H9 (cell line): ENCODE measurements around the gene PTPRN2. TPM values are rescaled to one million over a fixed set of nuclear protein-coding genes. Genes with fewer than 3 reads are reported as not detected.

Experiments used
- DNase-seq: peaks from one replicate; pipeline ENCODE4 v3.0.0-alpha.2; 2017
- H2AFZ ChIP-seq: one replicate; pipeline ENCODE4 v1.6.1; 2013; ENCODE audit warnings: mild to moderate bottlenecking, low read length, control low read depth, moderate library complexity
- H2AK5ac ChIP-seq: 2 replicates; pipeline ENCODE4 v1.6.1; 2013; ENCODE audit warnings: low read length, control low read depth, mixed read lengths; ENCODE audit not compliant: insufficient read length
- H2BK120ac ChIP-seq: one replicate; pipeline ENCODE4 v1.6.1; 2013; ENCODE audit warnings: low read depth, mild to moderate bottlenecking, low read length, control low read depth, inconsistent platforms; ENCODE audit not compliant: poor library complexity, severe bottlenecking
- H2BK12ac ChIP-seq: 2 replicates; pipeline ENCODE4 v1.6.1; 2013; ENCODE audit warnings: low read length, control low read depth, mixed read lengths, low read depth; ENCODE audit not compliant: insufficient read length
- H2BK15ac ChIP-seq: 2 replicates; pipeline ENCODE4 v1.6.1; 2013; ENCODE audit warnings: low read depth, low read length, control low read depth
- H2BK20ac ChIP-seq: one replicate; pipeline ENCODE4 v1.6.1; 2013; ENCODE audit warnings: low read depth, mild to moderate bottlenecking, low read length, control low read depth, inconsistent platforms; ENCODE audit not compliant: poor library complexity, severe bottlenecking
- H2BK5ac ChIP-seq: 2 replicates; pipeline ENCODE4 v1.6.1; 2013; ENCODE audit warnings: low read length, control low read depth, mixed read lengths; ENCODE audit not compliant: insufficient read length
- H3K14ac ChIP-seq: 2 replicates; pipeline ENCODE4 v1.6.1; 2013; ENCODE audit warnings: low read length, control low read depth; ENCODE audit not compliant: insufficient read depth
- H3K18ac ChIP-seq: 2 replicates; pipeline ENCODE4 v1.6.1; 2013; ENCODE audit warnings: low read depth, mild to moderate bottlenecking, mixed read lengths, low read length, control low read depth; ENCODE audit not compliant: insufficient read length
- H3K23ac ChIP-seq: 2 replicates; pipeline ENCODE4 v1.6.1; 2013; ENCODE audit warnings: low read length, control low read depth, mixed read lengths, low read depth; ENCODE audit not compliant: insufficient read length
- H3K23me2 ChIP-seq: 2 replicates; pipeline ENCODE4 v1.6.1; 2013; ENCODE audit warnings: low read depth, mild to moderate bottlenecking, mixed read lengths, low read length, control low read depth; ENCODE audit not compliant: insufficient read length, poor library complexity, severe bottlenecking
- H3K27ac ChIP-seq: 2 replicates; pipeline ENCODE4 v1.5.1; 2013; ENCODE audit warnings: low read length, control low read depth, mixed read lengths, low read depth; ENCODE audit not compliant: insufficient read length
- H3K27me3 ChIP-seq: 2 replicates; pipeline ENCODE4 v1.6.1; 2013; ENCODE audit warnings: low read length, control low read depth, inconsistent platforms; ENCODE audit not compliant: insufficient read depth
- H3K4ac ChIP-seq: 2 replicates; pipeline ENCODE4 v1.6.1; 2013; ENCODE audit warnings: low read depth, mild to moderate bottlenecking, control low read depth, inconsistent platforms, low read length, moderate library complexity
- H3K4me1 ChIP-seq: 2 replicates; pipeline ENCODE4 v1.6.1; 2013; ENCODE audit warnings: low read length, control low read depth, inconsistent platforms; ENCODE audit not compliant: insufficient read depth
- H3K4me2 ChIP-seq: 2 replicates; pipeline ENCODE4 v1.6.1; 2013; ENCODE audit warnings: low read length, control low read depth, mixed read lengths; ENCODE audit not compliant: insufficient read length, insufficient read depth
- H3K56ac ChIP-seq: 2 replicates; pipeline ENCODE4 v1.6.1; 2013; ENCODE audit warnings: low read depth, mild to moderate bottlenecking, mixed read lengths, low read length, control low read depth; ENCODE audit not compliant: insufficient read length
- H3K79me1 ChIP-seq: 2 replicates; pipeline ENCODE4 v1.6.1; 2013; ENCODE audit warnings: low read depth, mild to moderate bottlenecking, moderate library complexity, low read length, control low read depth, inconsistent platforms; ENCODE audit not compliant: insufficient read depth, poor library complexity, severe bottlenecking
- H3K79me2 ChIP-seq: 2 replicates; pipeline ENCODE4 v1.6.1; 2013; ENCODE audit warnings: low read length, control low read depth, inconsistent platforms; ENCODE audit not compliant: insufficient read depth
- H3K9ac ChIP-seq: 2 replicates; pipeline ENCODE4 v1.6.1; 2013; ENCODE audit warnings: low read length, control low read depth, mixed read lengths; ENCODE audit not compliant: insufficient read length; ENCODE audit errors: extremely low read depth
- H3K9me3 ChIP-seq: one replicate; pipeline ENCODE4 v1.6.1; 2013; ENCODE audit warnings: low read depth, low read length, inconsistent platforms; ENCODE audit not compliant: control insufficient read depth
- H3T11ph ChIP-seq: one replicate; pipeline ENCODE4 v1.6.1; 2013; ENCODE audit warnings: mild to moderate bottlenecking, low read length, control low read depth, inconsistent platforms
- H4K20me1 ChIP-seq: one replicate; pipeline ENCODE4 v1.6.1; 2013; ENCODE audit not compliant: control insufficient read depth, insufficient read length, insufficient read depth
- H4K5ac ChIP-seq: 2 replicates; pipeline ENCODE4 v1.6.1; 2013; ENCODE audit warnings: low read depth, mild to moderate bottlenecking, mixed read lengths, low read length, control low read depth; ENCODE audit not compliant: insufficient read length
- H4K8ac ChIP-seq: replicated peaks from 2 replicates; pipeline ENCODE4 v1.6.1; 2013; ENCODE audit warnings: low read length, control low read depth, mixed read lengths, low read depth; ENCODE audit not compliant: insufficient read length
- H4K91ac ChIP-seq: 2 replicates; pipeline ENCODE4 v1.6.1; 2013; ENCODE audit warnings: low read depth, mild to moderate bottlenecking, moderate library complexity, mixed read lengths, low read length, control low read depth; ENCODE audit not compliant: insufficient read length
- H3K27ac Mint-ChIP-seq, 3 experiments: 2 replicates in 2 of 3; 3 replicates in 1 of 3; pipeline ENCODE4 v1.8.0; 2020 to 2021; ENCODE audit warnings: mixed read lengths in 3 of 3, mild to moderate bottlenecking in 1 of 3, moderate library complexity in 1 of 3
- H3K27me3 Mint-ChIP-seq: 2 replicates; pipeline ENCODE4 v1.8.0; 2021; ENCODE audit warnings: low read depth, mild to moderate bottlenecking, moderate library complexity, mixed read lengths
- H3K36me3 Mint-ChIP-seq, 3 experiments: 2 replicates in 2 of 3; 3 replicates in 1 of 3; pipeline ENCODE4 v1.8.0; 2020 to 2021; ENCODE audit warnings: low read depth in 3 of 3, mixed read lengths in 3 of 3; ENCODE audit not compliant: insufficient read depth in 1 of 3
- H3K4me1 Mint-ChIP-seq, 2 experiments: 2 replicates each; pipeline ENCODE4 v1.8.0; 2020; ENCODE audit warnings: mixed read lengths in 2 of 2
- H3K4me3 Mint-ChIP-seq, 2 experiments: 2 replicates in 1 of 2; 3 replicates in 1 of 2; pipeline ENCODE4 v1.8.0; 2020 to 2021; ENCODE audit warnings: mild to moderate bottlenecking in 2 of 2, mixed read lengths in 2 of 2, moderate library complexity in 1 of 2
- H3K9me3 Mint-ChIP-seq, 2 experiments: 2 replicates in 1 of 2; 3 replicates in 1 of 2; pipeline ENCODE4 v1.8.0; 2020; ENCODE audit warnings: mild to moderate bottlenecking in 2 of 2, mixed read lengths in 2 of 2, moderate library complexity in 1 of 2
- WGBS: extraction: QIAGEN DNeasy Blood & Tissue Kit; methylation state at CpG from one replicate; pipeline ENCODE4 v1.1.7; 2013; ENCODE audit warnings: missing lambda C conversion rate, low lambda C conversion rate, mixed read lengths; ENCODE audit not compliant: insufficient read length; ENCODE audit errors: extremely low coverage; 5-methylcytosine and 5-hydroxymethylcytosine counted together
- total RNA-seq: library from RNA; stranded (reverse); gene quantifications from 2 replicates; pipeline ENCODE4 v1.2.1, GENCODE V29; 2021
- TF ChIP-seq, protein P1 (sequence below): fragments of 200-600 bp; sonication (generic); conservative IDR thresholded peaks from 3 replicates; pipeline ENCODE4 v1.8.0; 2021; ENCODE audit warnings: antibody characterized with exemption, mild to moderate bottlenecking

PTPRN2 gene
- total RNA-seq, 1 experiment from 2014 or later = 5.2 TPM

DNA sequence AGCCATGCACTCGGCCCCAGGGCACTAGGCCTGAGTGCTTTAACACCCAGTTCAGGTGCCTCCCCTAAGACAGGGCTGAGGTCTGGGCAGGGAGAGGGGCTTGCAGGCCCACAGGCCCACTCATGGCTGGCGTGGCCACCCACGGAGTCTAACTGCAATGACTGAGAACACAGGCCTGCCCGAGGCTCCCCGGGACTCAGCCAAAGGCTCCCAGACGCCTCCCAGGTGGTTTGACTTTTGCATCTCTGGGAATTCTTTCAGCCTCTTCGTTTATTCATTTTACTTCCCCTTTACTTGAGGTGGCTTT, 37.3 kb downstream of the PTPRN2 start:
- H2BK5ac ChIP-seq = no peak overlapping the region
- H3K27me3 ChIP-seq = no peaks in the 10 kb centered on the region
- H3K79me1 ChIP-seq = no peaks in the 10 kb centered on the region
- H3K27ac ChIP-seq = no peak overlapping the region
- H3K23me2 ChIP-seq = no peaks in the 10 kb centered on the region
- no peaks in the 10 kb centered on the region for H3K79me2 ChIP-seq
- H3K9me3 Mint-ChIP-seq = no peaks in the 10 kb centered on the region; a peak in 1 of 5 replicates
- H3K9ac ChIP-seq = no peak overlapping the region
- peaks cover 17 to 27% of the 10 kb centered on the region in 2 experiments for H3K4me1 Mint-ChIP-seq
- no CpG with 5 or more reads among the region's 7 CpGs for WGBS
- no peak overlapping the region for H2BK12ac ChIP-seq
- H3K18ac ChIP-seq = no peak overlapping the region
- no peak overlapping the region for H4K91ac ChIP-seq
- no peak for DNase-seq
- no peak overlapping the region for H2AK5ac ChIP-seq
- H4K20me1 ChIP-seq = no peaks in the 10 kb centered on the region
- no peak overlapping the region for H4K5ac ChIP-seq
- H3K23ac ChIP-seq = no peak overlapping the region
- no peak overlapping the region for H3K14ac ChIP-seq
- H3T11ph ChIP-seq = no peak overlapping the region
- no peak overlapping the region for H3K56ac ChIP-seq
- no peaks in the 10 kb centered on the region for H3K9me3 ChIP-seq
- H3K4me2 ChIP-seq = no peak overlapping the region
- no peaks in the 10 kb centered on the region for H3K4me1 ChIP-seq
- no peak overlapping the region for H2BK120ac ChIP-seq
- no peak overlapping the region for H2BK15ac ChIP-seq
- peaks cover 44% of the 10 kb centered on the region for H3K27me3 Mint-ChIP-seq
- no peak overlapping the region for H2AFZ ChIP-seq
- no peak overlapping the region for H4K8ac ChIP-seq
- H3K4me3 Mint-ChIP-seq = no peak overlapping the region
- no peaks in the 10 kb centered on the region for H3K36me3 Mint-ChIP-seq
- H3K4ac ChIP-seq = no peak overlapping the region
- TF ChIP-seq, protein P1, sequence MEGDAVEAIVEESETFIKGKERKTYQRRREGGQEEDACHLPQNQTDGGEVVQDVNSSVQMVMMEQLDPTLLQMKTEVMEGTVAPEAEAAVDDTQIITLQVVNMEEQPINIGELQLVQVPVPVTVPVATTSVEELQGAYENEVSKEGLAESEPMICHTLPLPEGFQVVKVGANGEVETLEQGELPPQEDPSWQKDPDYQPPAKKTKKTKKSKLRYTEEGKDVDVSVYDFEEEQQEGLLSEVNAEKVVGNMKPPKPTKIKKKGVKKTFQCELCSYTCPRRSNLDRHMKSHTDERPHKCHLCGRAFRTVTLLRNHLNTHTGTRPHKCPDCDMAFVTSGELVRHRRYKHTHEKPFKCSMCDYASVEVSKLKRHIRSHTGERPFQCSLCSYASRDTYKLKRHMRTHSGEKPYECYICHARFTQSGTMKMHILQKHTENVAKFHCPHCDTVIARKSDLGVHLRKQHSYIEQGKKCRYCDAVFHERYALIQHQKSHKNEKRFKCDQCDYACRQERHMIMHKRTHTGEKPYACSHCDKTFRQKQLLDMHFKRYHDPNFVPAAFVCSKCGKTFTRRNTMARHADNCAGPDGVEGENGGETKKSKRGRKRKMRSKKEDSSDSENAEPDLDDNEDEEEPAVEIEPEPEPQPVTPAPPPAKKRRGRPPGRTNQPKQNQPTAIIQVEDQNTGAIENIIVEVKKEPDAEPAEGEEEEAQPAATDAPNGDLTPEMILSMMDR = no peak
- H3K27ac Mint-ChIP-seq = peak overlapping the region in 1 of 3 experiments; percentile 89; a peak in 2 of 7 replicates
- H2BK20ac ChIP-seq = no peak overlapping the region
